Measurements from ENCODE around the gene TMEM253. TPM values are rescaled to one million over a fixed set of nuclear protein-coding genes. Genes with fewer than 3 reads are reported as not detected.

Gene TMEM253
- total RNA-seq, 1 experiment from 2014 or later: not detected

DNA sequence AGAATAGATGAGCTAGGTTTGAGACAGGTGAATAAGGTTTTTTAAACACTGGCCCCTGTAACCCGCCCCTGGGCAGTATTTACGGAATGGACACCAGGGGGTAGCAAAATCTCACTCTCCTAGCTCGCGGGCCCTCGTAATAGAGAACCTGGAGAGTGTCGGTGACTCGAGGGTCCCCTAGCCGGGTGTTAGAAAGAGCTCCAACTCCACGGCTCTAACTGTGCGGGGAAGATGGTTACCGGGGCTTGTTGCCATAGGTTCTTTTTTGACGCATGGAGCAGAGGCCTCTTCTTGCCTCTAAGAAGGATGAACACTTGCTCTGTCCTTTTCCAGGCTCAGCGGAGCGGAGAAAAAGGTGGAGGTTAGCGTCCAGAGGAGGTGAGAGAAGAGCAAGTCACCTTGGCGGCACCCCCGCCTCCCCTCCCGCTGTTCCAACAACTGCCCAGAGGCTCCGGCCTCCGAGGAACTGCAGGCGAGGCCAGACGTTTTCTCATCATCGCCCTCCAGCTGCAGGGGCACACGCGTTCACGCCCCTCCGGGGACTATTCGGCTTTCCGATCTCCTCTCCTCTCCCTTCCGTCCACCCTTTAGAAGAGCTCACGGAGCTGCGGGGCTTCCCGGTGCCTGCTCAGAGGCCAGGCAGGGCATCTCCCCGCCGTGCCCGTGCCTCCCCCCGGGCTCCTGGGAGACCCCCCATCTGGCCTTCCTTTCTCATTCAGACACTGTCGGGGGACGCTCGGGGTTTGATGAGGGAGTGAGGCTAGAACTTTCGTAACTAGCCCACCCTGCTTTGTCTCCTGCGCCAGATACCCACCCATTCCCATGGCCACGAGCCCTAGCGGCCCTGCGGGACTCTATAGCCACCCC, 32.1 kb upstream of the TMEM253 start:
- no TSS peak for BruUV-seq (replicated peaks)
- Histone ChIP-seq H3K36me3 (ENCODE audit: low read depth, low read length) (no peaks in the 10 kb centered on the region), H3K9ac (ENCODE audit: low read length) (no peak overlapping the region), H3K79me2 (ENCODE audit: low read length) (no peaks in the 10 kb centered on the region), H3K4me3 (ENCODE audit: low read length) (peak overlapping the region; percentile 72; the same call in 1 of the 2 replicates), H3K9me3 (ENCODE audit: low read length) (no peaks in the 10 kb centered on the region), H3K9me2 (replicated peaks; ENCODE audit: low read length) (no peaks in the 10 kb centered on the region), H3K27me3 (ENCODE audit: low read length) (peaks cover 60% of the 10 kb centered on the region), H3K4me2 (ENCODE audit: low read length) (peak overlapping the region; percentile 93), H3F3A (ENCODE audit: low read length, unreplicated experiment) (no peaks in the 10 kb centered on the region), H3K4me1 (ENCODE audit: insufficient read depth, low read length) (peaks cover 6% of the 10 kb centered on the region; the same call in 1 of the 2 replicates), H4K20me1 (ENCODE audit: low read length) (no peaks in the 10 kb centered on the region), H3K27ac (ENCODE audit: low read length) (no peak overlapping the region), H2AFZ (ENCODE audit: low read length) (peak overlapping the region; percentile 63)
- ChIA-PET CTCF (interaction anchor here (0.6 to 1.6 kb wide), 7 partner anchors 8 to 54 kb away, joined by 3 to 34 read pairs (median 4); no protein-coding TSS in a partner anchor), POLR2A (ENCODE audit: unreplicated experiment) (no interaction called here)
- DNase-seq (peak; percentile 61), ATAC-seq (peak; percentile 59)
- TF ChIP-seq EZH2 (IDR thresholded peaks at IDR 0.05; ENCODE audit: low read length, unreplicated experiment) (no peak), CTCF (conservative IDR thresholded peaks at IDR 0.05; ENCODE audit: low read depth, low read length) (peak; percentile 68)
- intact Hi-C loops (cut with micrococcal nuclease): loop anchor here (1.0 kb wide), 1 partner anchor 36 kb away; no protein-coding TSS in a partner anchor

- Histone ChIP-seq H3K36me3 (ENCODE audit: low read depth, low read length) (no peaks in the 10 kb centered on the region), H3K9me3 (ENCODE audit: low read length) (no peaks in the 10 kb centered on the region), H3K4me1 (ENCODE audit: insufficient read depth, low read length) (peaks cover 6% of the 10 kb centered on the region; the same call in 1 of the 2 replicates), H3K79me2 (ENCODE audit: low read length) (no peaks in the 10 kb centered on the region), H3K4me3 (ENCODE audit: low read length) (peak overlapping the region; percentile 72), H3K4me2 (ENCODE audit: low read length) (peak overlapping the region; percentile 93), H2AFZ (ENCODE audit: low read length) (peak overlapping the region; percentile 63), H3K9ac (ENCODE audit: low read length) (no peak overlapping the region), H3F3A (ENCODE audit: low read length, unreplicated experiment) (no peaks in the 10 kb centered on the region), H3K27me3 (ENCODE audit: low read length) (peaks cover 56% of the 10 kb centered on the region), H3K9me2 (replicated peaks; ENCODE audit: low read length) (no peaks in the 10 kb centered on the region), H4K20me1 (ENCODE audit: low read length) (no peaks in the 10 kb centered on the region), H3K27ac (ENCODE audit: low read length) (no peak overlapping the region)
- intact Hi-C loops (cut with micrococcal nuclease): no loop called here
- ChIA-PET POLR2A (ENCODE audit: unreplicated experiment) (no interaction called here), CTCF (interaction anchor here (1.1 to 1.6 kb wide), 3 partner anchors 35 to 54 kb away, joined by 4 to 34 read pairs (median 7); no protein-coding TSS in a partner anchor)
- DNase-seq (no peak), ATAC-seq (peak; percentile 4)
- TF ChIP-seq CTCF (conservative IDR thresholded peaks at IDR 0.05; ENCODE audit: low read depth, low read length): no peak
- peak; percentile 61 for TF ChIP-seq EZH2 (IDR thresholded peaks at IDR 0.05; ENCODE audit: low read length, unreplicated experiment)
- TF ChIP-seq EZH2phosphoT487 (IDR thresholded peaks at IDR 0.05; ENCODE audit: borderline replicate concordance, low read length): peak; percentile 46; the same call in 1 of the 2 replicates
- BruUV-seq (replicated peaks): no TSS peak
These were observed 31.3 kb upstream of the TMEM253 start for GRCh38 chr14:21069388-21070082.

All from PC-3 (cell line).